H1 (cell line): ENCODE data around the gene NME3. TPM values are rescaled to one million over a fixed set of nuclear protein-coding genes. Genes with fewer than 3 reads are reported as not detected.

Experiments used
- CEBPB ChIP-seq: IDR thresholded peaks from 2 replicates; pipeline ENCODE4 v1.6.1; 2012; ENCODE audit warnings: low read depth, low read length
- CREB1 ChIP-seq: IDR thresholded peaks from 2 replicates; pipeline ENCODE4 v1.6.1; 2012; ENCODE audit warnings: inconsistent platforms
- RAD21 ChIP-seq, 2 experiments: IDR thresholded peaks in 1 of 2; conservative IDR thresholded peaks in 1 of 2; 2 replicates each; pipeline ENCODE4 v1.6.1; 2011; ENCODE audit warnings: low read depth in 2 of 2, low read length in 2 of 2, improper control_type of control experiment in 1 of 2, inconsistent platforms in 1 of 2, mild to moderate bottlenecking in 1 of 2, moderate library complexity in 1 of 2
- RXRA ChIP-seq: IDR thresholded peaks from 2 replicates; pipeline ENCODE4 v1.6.1; 2011; ENCODE audit warnings: low read depth, mild to moderate bottlenecking, low read length, moderate library complexity; ENCODE audit not compliant: insufficient read depth
- polyA plus RNA-seq, 7 experiments: library from polyadenylated mRNA; depleted of rRNA in 3 of 7; stranded (reverse) in 5 of 7; unstranded in 2 of 7; fragments of >200 nt in 5 of 7; fragments of 200-250 nt in 2 of 7; gene quantifications; 1 replicate in 5 of 7; 2 replicates in 1 of 7; 4 replicates in 1 of 7; pipeline versions ENCODE4 v1.2.1 to v1.2.3, GENCODE V29; 2011 to 2013; ENCODE audit warnings: missing spikeins in 2 of 7, mixed read lengths in 2 of 7
- total RNA-seq: library from RNA; stranded (reverse); fragmentation: NEBNext Ultra II Directional; extraction: Animal tissue kit (Norgen Biotek cat#: 25700); gene quantifications from 2 replicates; pipeline ENCODE4 v1.2.1, GENCODE V29; 2021
- TF ChIP-seq, protein P1 (sequence below): IDR thresholded peaks from 2 replicates; pipeline ENCODE4 v1.6.1; 2011; ENCODE audit warnings: low read length, improper control_type of control experiment

NME3 gene
- total and polyA plus RNA-seq, 2 of the 8 experiments (the other 6 are each of a cell fraction or from before 2014, with no cell fraction given), result 72.5 to 163 TPM

DNA sequence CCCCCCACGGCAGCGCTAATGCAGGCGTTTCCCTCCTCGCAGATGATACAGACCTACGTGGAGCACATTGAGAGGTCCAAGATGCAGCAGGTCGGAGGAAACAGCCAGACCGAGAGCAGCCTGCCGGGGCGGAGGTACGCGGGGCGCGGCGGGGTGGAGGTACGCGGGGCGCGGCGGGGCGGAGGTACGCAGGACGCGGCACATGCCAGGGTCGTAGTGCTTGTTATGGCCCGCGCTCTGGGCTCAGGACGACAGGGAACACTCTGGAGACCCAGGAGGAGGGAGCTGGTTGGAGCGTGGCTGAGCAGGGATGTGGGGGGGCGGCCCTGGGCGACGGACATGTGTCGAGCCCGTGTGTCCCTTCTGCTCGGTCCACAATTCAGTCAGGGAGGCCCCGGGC, 41.9 kb downstream of the NME3 start (continued):
- TF ChIP-seq, protein P1, sequence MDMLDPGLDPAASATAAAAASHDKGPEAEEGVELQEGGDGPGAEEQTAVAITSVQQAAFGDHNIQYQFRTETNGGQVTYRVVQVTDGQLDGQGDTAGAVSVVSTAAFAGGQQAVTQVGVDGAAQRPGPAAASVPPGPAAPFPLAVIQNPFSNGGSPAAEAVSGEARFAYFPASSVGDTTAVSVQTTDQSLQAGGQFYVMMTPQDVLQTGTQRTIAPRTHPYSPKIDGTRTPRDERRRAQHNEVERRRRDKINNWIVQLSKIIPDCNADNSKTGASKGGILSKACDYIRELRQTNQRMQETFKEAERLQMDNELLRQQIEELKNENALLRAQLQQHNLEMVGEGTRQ, result no peak
- no peak for TF ChIP-seq CREB1
- no peak for TF ChIP-seq RAD21 (IDR thresholded peaks at IDR 0.05 in 1 of 2, conservative IDR thresholded peaks at IDR 0.05 in 1 of 2; ENCODE audit: low read depth in 2 of 2, low read length in 2 of 2)
- TF ChIP-seq CEBPB, result no peak
- no peak for TF ChIP-seq RXRA
